HG02885 (cell line): ENCODE data around the gene CYP2B6.
"Not testable (repeated sequence)": the region's sequence is repeated elsewhere in the genome, so short reads cannot be mapped to it uniquely, and the experiment has no call there.

ENCODE experiments used
- ATAC-seq: cut with Tn5 transposase; IDR thresholded peaks from one replicate; pipeline ENCODE4 v1.9.1; 2021; ENCODE audit warnings: mild to moderate bottlenecking; ENCODE audit not compliant: unreplicated experiment, poor library complexity

CYP2B6 gene

GRCh38 chr19:41029524-41030432 lies 38.7 kb downstream of the CYP2B6 start:
- ATAC-seq: no peak

GRCh38 chr19:41030651-41031050 lies 39.6 kb downstream of the CYP2B6 start:
- ATAC-seq: no peak

GRCh38 chr19:41031916-41032315 lies 40.8 kb downstream of the CYP2B6 start:
- no peak for ATAC-seq

DNA sequence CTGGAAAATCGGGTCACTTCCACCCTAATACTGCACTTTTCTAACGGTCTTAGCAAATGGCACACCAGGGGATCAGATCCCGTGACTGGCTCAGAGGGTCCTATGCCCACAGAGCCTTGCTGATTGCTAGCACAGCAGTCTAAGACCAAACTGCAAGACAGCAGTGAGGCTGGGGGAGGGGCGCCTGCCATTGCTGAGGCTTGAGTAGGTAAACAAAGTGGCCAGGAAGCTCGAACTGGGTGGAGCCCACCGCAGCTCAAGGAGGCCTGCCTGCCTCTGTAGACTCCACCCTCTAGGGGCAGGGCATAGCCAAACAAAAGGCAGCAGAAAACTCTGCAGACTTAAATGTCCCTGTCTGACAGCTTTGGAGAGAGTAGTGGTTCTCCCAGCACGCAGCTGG lies 42.2 kb downstream of the CYP2B6 start:
- not testable (repeated sequence) for ATAC-seq

DNA sequence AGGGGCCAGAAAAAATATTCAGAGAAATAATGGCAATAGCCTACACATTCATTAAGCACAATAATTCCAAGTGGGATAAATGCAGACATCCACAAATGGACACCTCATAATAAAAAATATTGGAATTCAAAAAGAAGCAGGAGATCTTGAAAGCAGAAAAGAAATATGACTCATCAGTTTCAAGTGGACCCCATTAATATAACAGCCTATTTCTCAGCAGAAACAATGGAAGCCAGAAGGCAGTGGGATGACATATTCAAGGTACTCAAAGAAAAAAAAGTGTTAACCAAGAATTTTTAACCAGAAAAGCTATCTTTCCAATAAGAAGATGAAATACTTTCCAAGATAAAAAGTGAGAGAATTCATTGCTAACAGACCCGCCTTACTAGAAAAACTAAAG lies 48.7 kb downstream of the CYP2B6 start:
- ATAC-seq: no peak

- not testable (repeated sequence) for ATAC-seq
Measured at GRCh38 chr19:41045095-41045494, 54.0 kb downstream of the CYP2B6 start.

GRCh38 chr19:41050426-41050825 lies 59.3 kb downstream of the CYP2B6 start:
- no peak for ATAC-seq

GRCh38 chr19:41052162-41052561 lies 61.1 kb downstream of the CYP2B6 start:
- ATAC-seq: not testable (repeated sequence)

- ATAC-seq: not testable (repeated sequence)
Measured at GRCh38 chr19:41053331-41053730, 62.2 kb downstream of the CYP2B6 start.

DNA sequence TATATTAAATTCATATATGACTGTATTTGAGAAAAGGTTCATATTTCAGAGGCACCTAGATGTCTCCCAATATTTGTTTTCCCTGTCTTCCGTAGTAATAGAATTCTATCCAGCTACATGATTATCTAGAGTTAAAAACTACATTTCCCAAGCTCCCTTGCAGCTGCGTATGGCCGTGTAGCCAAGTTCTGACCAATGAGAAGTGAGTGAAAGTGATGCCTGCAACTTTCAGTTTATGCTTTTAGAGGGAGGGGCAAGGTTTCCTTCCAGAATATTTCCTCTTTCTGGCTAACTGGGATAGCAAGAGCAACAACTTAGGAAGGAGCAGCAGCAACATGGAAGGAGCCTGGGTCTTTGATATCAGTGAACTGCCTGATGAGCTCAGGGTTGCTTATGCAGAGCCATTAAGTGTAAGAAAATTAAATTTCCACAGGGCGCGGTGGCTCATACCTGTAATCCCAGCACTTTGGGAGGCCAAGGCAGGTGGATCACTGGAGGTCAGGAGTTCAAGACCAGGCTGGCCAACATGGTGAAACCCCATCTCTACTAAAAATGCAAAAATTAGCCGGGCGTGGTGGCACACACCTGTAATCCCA lies 74.0 kb downstream of the CYP2B6 start:
- ATAC-seq: no peak
